IPS DF 6.9 (cell line): ENCODE data around the gene PRR5L.

ENCODE experiments used
- DNase-seq: peaks from one replicate; pipeline ENCODE4 v3.0.0-alpha.2; 2013; ENCODE audit warnings: low read depth, low spot score
- H3K27ac ChIP-seq: one replicate; pipeline ENCODE4 v1.5.1; 2013; ENCODE audit warnings: low read length, control low read depth
- H3K27me3 ChIP-seq: 2 replicates; pipeline ENCODE4 v1.6.1; 2013; ENCODE audit warnings: mild to moderate bottlenecking, low read length; ENCODE audit not compliant: control insufficient read depth, insufficient read depth
- H3K36me3 ChIP-seq: 2 replicates; pipeline ENCODE4 v1.6.1; 2013; ENCODE audit warnings: low read length; ENCODE audit not compliant: control insufficient read depth, insufficient read depth
- H3K4me1 ChIP-seq: 2 replicates; pipeline ENCODE4 v1.6.1; 2013; ENCODE audit warnings: low read length; ENCODE audit not compliant: control insufficient read depth, insufficient read depth
- H3K4me3 ChIP-seq: 2 replicates; pipeline ENCODE4 v1.5.1; 2013; ENCODE audit warnings: mild to moderate bottlenecking, low read length
- H3K9me3 ChIP-seq: 2 replicates; pipeline ENCODE4 v1.6.1; 2013; ENCODE audit warnings: low read length, inconsistent platforms; ENCODE audit not compliant: control insufficient read depth, insufficient read depth
- WGBS: extraction: QIAGEN DNeasy Blood & Tissue Kit; methylation state at CpG from one replicate; pipeline ENCODE4 v1.1.7; 2013; ENCODE audit warnings: mixed read lengths, missing lambda C conversion rate; ENCODE audit not compliant: insufficient read length, insufficient coverage; 5-methylcytosine and 5-hydroxymethylcytosine counted together

Gene PRR5L

GRCh38 chr11:36451045-36451444 is 155.0 kb downstream of the PRR5L start:
- Histone ChIP-seq H3K4me1 (0 out of 2 replicates have a peak, but pooled peaks cover 4% of the 10 kb centered on the region), H3K27ac (no peak overlapping the region), H3K27me3 (no peaks in the 10 kb centered on the region), H3K9me3 (no peaks in the 10 kb centered on the region), H3K4me3 (no peak overlapping the region), H3K36me3 (no peaks in the 10 kb centered on the region)
- DNase-seq: no peak
- no CpG with 5 or more reads among the region's 6 CpGs for WGBS

- H3K27me3 ChIP-seq: no peaks in the 10 kb centered on the region
- H3K36me3 ChIP-seq: no peaks in the 10 kb centered on the region
- no peaks in the 10 kb centered on the region for H3K9me3 ChIP-seq
- 0 out of 2 replicates have a peak, but pooled peaks cover 4% of the 10 kb centered on the region for H3K4me1 ChIP-seq
- no peak overlapping the region for H3K4me3 ChIP-seq
- no peak for DNase-seq
- no peak overlapping the region for H3K27ac ChIP-seq
- WGBS: no CpG with 5 or more reads among the region's 1 CpG
Measured at GRCh38 chr11:36451681-36452080, 155.6 kb downstream of the PRR5L start.

GRCh38 chr11:36452236-36452940 is 156.3 kb downstream of the PRR5L start:
- Histone ChIP-seq H3K4me3 (no peak overlapping the region), H3K27ac (no peak overlapping the region), H3K9me3 (no peaks in the 10 kb centered on the region), H3K36me3 (no peaks in the 10 kb centered on the region), H3K27me3 (no peaks in the 10 kb centered on the region), H3K4me1 (0 out of 2 replicates have a peak, but pooled peaks cover 4% of the 10 kb centered on the region)
- no peak for DNase-seq
- no CpG with 5 or more reads among the region's 5 CpGs for WGBS

- WGBS: no CpG with 5 or more reads among the region's 1 CpG
- no peaks in the 10 kb centered on the region for H3K36me3 ChIP-seq
- 0 out of 2 replicates have a peak, but pooled peaks cover 4% of the 10 kb centered on the region for H3K4me1 ChIP-seq
- H3K27me3 ChIP-seq: no peaks in the 10 kb centered on the region
- no peak overlapping the region for H3K4me3 ChIP-seq
- H3K9me3 ChIP-seq: no peaks in the 10 kb centered on the region
- no peak for DNase-seq
- no peak overlapping the region for H3K27ac ChIP-seq
Measured at GRCh38 chr11:36452961-36453360, 156.9 kb downstream of the PRR5L start.

- no peaks in the 10 kb centered on the region for H3K9me3 ChIP-seq
- no peaks in the 10 kb centered on the region for H3K27me3 ChIP-seq
- no peaks in the 10 kb centered on the region for H3K36me3 ChIP-seq
- DNase-seq: no peak
- H3K4me1 ChIP-seq: 0 out of 2 replicates have a peak, but pooled peaks cover 4% of the 10 kb centered on the region
- no peak overlapping the region for H3K27ac ChIP-seq
- no peak overlapping the region for H3K4me3 ChIP-seq
- WGBS: no CpG with 5 or more reads among the region's 3 CpGs
Measured at GRCh38 chr11:36453678-36454077, 157.6 kb downstream of the PRR5L start.

GRCh38 chr11:36454551-36454940 is 158.5 kb downstream of the PRR5L start:
- H3K4me1 ChIP-seq: peaks cover 4% of the 10 kb centered on the region; the same call in 1 of the 2 replicates
- no peaks in the 10 kb centered on the region for H3K36me3 ChIP-seq
- WGBS: no CpG with 5 or more reads among the region's 18 CpGs
- H3K4me3 ChIP-seq: no peak overlapping the region
- no peaks in the 10 kb centered on the region for H3K27me3 ChIP-seq
- DNase-seq: no peak
- H3K9me3 ChIP-seq: no peaks in the 10 kb centered on the region
- no peak overlapping the region for H3K27ac ChIP-seq

GRCh38 chr11:36454941-36455631 is 159.0 kb downstream of the PRR5L start:
- Histone ChIP-seq H3K27ac (no peak overlapping the region), H3K4me3 (no peak overlapping the region), H3K9me3 (no peaks in the 10 kb centered on the region), H3K36me3 (no peaks in the 10 kb centered on the region), H3K27me3 (no peaks in the 10 kb centered on the region), H3K4me1 (peaks cover 4% of the 10 kb centered on the region; the same call in 1 of the 2 replicates)
- DNase-seq: no peak
- WGBS: no CpG with 5 or more reads among the region's 17 CpGs

- peaks cover 4% of the 10 kb centered on the region; the same call in 1 of the 2 replicates for H3K4me1 ChIP-seq
- no peak overlapping the region for H3K27ac ChIP-seq
- no peak overlapping the region for H3K4me3 ChIP-seq
- no peaks in the 10 kb centered on the region for H3K36me3 ChIP-seq
- no peak for DNase-seq
- no peaks in the 10 kb centered on the region for H3K27me3 ChIP-seq
- no CpG with 5 or more reads among the region's 11 CpGs for WGBS
- H3K9me3 ChIP-seq: no peaks in the 10 kb centered on the region
Measured at GRCh38 chr11:36455658-36456111, 159.6 kb downstream of the PRR5L start.

- no CpG with 5 or more reads among the region's 6 CpGs for WGBS
- Histone ChIP-seq H3K27me3 (no peaks in the 10 kb centered on the region), H3K36me3 (no peaks in the 10 kb centered on the region), H3K4me1 (peaks cover 4% of the 10 kb centered on the region; the same call in 1 of the 2 replicates), H3K4me3 (no peak overlapping the region), H3K27ac (no peak overlapping the region), H3K9me3 (no peaks in the 10 kb centered on the region)
- no peak for DNase-seq
Measured at GRCh38 chr11:36456156-36456555, 160.1 kb downstream of the PRR5L start.

GRCh38 chr11:36458129-36458915 is 162.2 kb downstream of the PRR5L start:
- no peak for DNase-seq
- no CpG with 5 or more reads among the region's 8 CpGs for WGBS
- H3K36me3 ChIP-seq: no peaks in the 10 kb centered on the region
- H3K4me1 ChIP-seq: peaks cover 4% of the 10 kb centered on the region; the same call in 1 of the 2 replicates
- no peak overlapping the region for H3K4me3 ChIP-seq
- H3K27ac ChIP-seq: no peak overlapping the region
- no peaks in the 10 kb centered on the region for H3K27me3 ChIP-seq
- no peaks in the 10 kb centered on the region for H3K9me3 ChIP-seq
